HG02852 (cell line): Measurements from ENCODE around the gene BCL11B.

Source experiments
- ATAC-seq: cut with Tn5 transposase; IDR thresholded peaks from one replicate; pipeline ENCODE4 v1.9.1; 2021; ENCODE audit warnings: mild to moderate bottlenecking, moderate library complexity; ENCODE audit not compliant: unreplicated experiment

Gene BCL11B

DNA sequence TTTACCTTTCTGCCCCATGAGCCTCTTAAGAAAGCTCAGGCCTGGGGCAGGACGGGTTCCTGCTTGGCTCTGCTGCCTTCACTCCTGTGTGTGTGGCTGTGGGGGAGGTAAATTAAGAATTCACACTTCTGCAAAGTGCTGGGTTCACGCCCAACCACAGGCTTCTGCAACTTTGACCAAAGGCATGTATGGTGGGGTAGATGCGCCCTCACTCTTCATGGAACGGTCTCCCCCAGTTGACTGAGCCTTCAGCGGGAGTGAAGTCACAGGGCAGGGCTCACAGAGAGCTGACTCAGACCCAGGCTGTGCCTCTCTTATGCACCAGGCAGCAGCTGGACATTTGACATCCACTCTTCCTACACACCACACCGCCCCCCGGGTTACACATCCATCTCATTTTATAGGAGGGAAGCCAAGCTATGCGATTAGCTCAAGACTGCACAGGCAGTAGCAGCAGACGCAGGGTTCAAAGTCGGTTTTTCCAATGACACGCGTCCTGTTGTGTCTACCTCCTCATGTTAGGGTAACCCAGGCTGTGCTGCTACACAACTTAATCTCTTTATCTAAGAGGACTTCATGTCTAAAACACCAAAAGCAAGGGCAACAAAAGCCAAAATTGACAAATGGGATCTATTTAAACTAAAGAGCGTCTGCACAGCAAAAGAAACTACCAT is 15.4 kb upstream of the BCL11B start:
- ATAC-seq, result peak; percentile 75

DNA sequence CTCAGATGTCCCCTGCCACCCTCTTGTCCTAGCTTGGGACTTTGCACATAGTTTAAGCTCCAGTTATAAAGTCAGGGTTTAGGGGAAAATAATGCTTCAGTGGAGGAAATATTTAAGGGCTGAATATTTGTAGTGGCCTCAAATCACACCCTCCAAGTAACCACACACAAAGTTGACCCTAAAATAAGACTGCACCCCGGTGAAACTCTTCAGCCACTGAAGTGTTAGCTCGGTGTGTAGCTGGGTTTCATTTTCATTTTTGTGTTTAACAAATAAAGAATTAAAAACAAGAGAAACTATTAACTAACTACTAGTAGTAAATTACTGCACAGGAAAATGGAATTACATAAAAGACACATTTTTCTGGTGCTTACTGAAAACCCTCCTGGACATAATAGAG is 14.8 kb upstream of the BCL11B start:
- peak; percentile 56 for ATAC-seq

DNA sequence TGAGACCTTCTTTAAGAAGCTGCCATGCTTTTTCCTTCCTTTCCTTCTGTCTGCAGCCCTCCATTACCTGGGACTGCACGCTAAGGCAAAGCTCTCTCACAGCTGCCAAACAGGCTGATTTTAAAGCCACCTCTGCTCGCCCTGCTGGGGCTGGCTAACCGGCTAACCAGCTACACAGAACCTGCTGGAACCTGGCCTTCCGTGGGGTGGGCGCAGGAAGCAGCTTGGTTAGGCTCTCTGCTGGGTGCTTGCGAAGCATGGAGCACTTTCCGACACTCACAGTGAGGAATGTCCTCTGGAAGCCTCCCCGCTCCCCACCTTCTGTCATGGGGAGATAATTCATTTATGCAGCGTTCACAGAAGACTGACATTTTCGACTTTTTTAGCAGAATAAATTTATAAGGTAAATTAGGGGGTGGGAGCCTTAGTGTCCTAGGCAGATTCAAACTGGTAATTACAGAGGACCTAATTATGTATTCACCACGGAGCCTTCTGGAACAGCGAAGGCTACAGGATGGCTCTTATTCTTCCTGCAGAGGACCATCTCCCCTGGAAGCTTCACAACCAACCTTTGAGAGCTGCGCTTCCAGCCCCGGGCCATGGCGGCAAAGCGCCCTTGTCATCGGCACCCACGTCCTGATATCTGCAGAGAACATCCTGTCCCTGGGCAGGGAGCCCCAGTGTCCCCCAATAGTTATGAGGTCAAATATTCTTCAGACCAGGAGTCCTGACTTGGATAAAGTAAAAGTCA is 12.4 kb upstream of the BCL11B start:
- no peak for ATAC-seq

DNA sequence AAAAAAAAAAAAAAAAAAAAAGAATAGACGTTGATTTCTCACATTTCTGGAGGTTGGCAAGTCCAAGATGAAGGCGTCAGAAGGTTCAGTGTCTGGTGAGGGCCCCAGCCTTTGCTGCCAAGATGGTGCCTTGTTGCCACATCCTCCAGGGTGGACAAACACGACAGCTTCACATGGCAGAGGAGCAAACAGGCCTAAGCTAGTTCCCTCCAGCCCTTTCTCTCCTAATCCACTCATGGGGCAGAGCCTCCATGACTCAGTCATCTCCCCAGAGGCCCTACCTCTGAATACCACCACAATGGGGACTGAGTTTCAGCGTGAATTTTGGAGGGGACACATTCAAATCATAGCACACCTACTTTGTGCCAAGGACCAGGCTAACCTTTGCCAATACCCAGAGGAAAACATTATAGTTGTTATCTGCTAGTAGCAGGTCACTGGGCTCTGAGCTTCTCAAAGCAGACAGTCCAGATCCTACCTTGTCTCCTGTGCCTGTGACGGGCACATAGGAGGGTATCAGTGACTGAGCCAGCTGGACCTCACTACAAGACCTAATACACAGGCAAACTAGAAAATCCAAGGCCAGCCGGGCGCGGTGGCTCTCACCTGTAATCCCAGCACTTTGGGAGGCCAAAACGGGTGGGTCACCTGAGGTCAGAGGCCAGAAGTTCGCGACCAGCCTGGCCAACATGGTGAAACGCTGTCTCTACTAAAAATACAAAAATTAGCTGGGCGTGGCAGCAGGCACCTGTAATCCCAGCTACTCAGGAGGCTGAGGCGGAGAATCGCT is 10.5 kb upstream of the BCL11B start:
- ATAC-seq, result no peak

DNA sequence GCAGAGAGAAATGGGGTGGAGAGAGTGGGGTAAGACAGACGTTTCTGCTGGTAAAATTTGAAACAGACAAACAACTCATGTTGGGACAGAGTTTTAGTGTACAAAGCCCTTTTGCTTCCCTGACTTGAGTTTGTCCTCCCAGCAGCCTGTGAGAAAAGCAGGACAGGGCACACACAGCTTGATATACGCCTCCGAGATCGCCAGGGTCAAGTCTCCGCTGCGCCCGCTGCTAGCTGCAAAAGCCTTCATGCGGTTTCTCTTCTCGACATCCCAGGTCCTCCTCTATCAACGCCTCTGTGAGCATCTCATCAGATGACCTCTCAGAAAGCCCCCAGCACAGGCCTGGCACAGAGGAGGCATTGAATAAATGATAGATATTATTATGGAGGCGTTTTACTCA is 9.4 kb upstream of the BCL11B start:
- no peak for ATAC-seq

DNA sequence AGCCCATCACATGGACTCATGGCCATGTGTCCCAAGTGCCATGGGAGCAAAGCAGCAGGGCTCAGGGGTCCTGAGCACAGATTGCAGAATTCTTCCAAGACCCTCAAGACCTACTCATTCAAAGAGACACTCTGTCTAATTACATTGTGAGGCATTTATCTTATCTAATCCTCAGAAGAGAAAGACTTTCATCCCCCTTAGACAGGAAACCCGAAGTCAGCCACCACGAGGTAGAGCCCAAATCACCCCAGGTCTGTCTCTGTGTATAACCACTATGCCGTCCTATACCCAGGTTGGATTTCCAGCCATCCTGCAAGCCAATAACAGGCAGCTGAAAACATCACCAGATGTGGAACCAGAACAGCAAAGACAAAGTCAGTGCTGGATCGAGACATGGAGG is 8.9 kb upstream of the BCL11B start:
- ATAC-seq, result no peak

DNA sequence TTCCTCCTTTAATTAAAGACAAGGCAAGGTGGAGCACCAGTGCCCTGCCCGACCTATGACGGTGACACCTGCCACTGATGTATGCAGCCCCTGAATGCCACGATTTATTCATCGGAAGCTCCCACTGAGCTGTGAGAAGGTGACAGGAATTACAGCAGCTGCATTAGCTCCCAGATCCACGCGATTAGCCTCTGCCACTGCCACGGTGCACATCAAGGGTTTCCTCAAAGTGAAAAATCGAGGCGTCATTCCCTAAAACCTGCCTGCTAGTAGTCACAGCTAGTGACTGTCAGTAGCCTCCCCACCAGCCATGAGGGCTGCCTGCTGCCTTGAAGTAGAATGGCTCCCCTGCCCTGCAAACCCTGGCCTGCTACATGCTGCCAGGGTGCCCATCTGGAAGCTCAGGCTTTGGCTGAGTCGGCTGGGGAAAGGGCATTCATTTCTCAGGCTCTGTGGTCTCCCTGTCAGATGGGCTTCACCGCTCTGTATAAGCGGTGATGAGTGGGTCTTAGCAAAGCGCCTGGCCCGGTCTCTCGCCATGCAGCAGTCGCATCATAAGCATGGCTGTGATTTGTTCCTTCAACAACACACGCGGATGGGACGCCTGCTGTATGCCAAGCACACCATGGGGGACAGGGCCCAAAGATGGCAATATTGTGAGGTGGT is 8.2 kb upstream of the BCL11B start:
- no peak for ATAC-seq

DNA sequence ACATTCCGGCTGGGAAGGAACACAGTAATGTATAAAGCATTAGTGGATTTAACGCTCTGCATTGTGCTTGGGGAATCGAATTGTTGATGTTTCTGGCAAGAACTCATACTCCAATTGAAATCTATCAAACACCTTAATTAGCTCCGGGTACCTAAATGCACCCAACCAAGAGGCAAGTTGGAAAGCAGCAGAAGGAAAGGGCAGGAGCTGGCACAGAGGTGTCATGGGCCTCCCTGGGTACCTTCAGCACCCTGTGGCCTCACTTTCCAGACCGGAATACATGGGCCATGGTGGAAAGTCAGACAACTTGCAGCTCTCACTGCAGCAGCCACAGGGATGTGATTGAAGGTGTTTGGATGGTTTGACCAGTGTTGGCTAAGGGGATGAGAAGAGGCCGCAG is 6.8 kb upstream of the BCL11B start:
- ATAC-seq, result no peak

DNA sequence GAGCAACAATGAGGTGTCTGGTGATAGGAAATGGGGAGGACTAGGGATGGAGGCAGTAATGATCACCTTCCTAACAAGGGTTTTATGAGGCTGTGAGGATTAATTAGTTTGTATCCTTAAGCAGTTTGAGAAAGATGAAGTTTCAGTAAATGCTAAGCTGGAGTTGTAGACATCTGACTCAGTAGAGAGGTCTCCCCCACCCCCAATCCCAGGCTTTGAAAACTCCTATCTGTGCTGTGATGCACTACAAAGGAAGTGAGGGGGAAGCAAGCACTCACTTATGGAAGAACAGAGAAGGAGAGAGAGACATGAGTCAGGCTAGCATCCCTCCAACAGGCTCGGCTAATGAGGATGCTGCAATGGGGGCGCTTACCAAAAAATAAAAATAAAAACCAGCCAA is 5.5 kb upstream of the BCL11B start:
- ATAC-seq, result no peak

DNA sequence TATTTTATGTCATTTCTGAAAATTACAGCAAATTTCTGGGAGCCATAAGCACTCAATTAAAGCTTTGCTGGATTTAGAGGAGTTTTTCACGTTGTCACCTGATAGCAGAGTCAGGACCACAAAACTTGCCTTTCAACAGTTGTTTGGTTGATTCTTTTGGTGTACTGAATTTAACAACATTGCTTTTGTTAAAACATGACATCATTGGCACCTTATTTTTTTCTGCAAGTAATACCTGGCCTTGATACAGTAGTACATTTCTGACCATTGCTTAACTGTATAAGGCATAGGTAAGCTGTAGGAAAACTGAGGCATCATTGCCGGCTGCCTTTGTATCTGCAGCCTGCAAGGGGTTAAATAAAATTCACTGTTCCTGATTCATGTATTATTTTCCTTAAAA is 4.5 kb upstream of the BCL11B start:
- ATAC-seq, result no peak

DNA sequence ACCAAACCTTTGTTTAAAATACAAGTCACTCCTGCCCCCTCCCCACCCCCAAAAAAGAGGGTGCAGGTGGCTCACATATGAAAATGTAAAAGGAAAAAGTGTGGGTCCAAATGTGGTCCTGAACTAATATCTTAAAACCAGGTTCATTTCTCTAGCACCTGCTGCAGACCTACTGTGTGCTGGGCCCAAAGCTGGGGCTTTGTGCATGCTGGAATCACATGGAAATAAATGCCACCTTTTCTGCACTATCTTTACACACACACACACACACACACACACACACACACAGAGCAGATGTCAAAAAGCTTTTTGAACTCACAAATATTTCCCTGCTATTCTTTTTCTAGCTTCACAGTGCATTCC is 3.2 kb upstream of the BCL11B start:
- ATAC-seq, result no peak

DNA sequence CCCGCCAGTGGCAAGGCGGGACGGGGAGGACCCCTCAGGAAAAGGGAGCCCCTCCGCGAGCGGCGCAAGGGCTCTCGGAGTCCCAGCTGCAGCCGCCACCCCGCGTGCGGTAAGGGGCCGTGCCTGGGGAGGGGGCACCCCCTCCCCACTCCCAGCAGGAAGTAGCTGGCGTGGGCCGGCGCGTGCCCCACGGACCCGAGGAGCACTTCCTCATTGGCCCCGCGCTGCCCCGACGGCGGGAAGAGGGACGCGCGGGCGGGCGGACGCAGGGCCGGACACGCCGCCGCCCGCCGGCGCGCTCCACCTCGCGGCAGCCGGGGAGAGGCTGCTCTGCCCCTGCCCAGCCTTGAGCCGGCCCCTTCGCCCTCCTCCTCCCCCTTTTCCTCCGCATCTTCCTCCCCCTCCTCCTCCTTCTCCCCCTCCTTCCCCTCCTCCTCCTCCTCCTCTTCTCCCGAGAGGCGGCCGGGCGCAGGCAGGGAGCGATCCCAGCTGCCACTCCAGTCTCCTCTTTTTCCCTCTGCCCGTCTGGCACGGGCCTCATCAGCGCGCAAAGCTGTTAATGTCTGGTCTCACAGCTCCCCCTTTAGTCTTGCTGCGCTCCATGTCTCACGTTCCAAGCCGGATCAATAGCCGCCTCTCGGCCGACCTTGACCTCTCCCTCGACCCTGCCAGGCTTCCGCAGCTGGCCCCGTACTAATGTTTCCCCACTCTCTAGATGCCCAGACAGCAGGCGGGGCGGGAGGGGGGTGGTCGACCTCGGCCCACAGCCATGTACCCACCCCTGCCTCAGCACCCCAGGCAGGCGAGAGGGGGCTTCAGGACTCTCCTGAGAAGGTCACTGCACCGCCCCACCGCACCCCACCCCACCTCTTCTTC is 2.6 kb upstream of the BCL11B start:
- ATAC-seq, result no peak

DNA sequence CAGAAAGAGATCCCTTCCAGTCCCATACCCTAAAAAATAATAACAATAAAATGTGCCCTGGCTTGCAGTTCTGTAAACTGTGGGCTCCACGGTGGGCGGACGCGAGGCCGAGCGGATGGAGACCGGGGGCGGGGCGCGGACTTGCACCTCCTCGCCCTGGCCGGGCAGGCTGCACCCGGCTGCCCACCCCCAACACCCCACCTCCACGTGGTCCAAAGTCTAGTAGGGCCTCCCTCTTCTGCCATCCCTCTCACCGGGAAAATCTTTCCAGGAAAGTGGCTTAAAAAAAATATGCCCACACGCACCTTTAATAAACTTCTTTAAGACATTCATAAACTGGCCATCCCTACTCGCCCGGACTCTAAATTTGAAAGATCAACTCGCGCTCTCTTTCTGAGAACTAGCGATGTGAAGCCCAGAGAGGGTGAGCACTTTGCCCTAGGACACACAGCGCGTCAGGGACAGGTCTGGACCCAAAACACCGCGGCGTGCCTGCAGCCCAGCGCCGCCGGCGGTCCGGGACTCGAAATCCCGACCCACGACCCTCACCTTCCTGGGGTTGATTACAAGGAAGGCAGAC is 1.9 kb upstream of the BCL11B start:
- ATAC-seq, result no peak

DNA sequence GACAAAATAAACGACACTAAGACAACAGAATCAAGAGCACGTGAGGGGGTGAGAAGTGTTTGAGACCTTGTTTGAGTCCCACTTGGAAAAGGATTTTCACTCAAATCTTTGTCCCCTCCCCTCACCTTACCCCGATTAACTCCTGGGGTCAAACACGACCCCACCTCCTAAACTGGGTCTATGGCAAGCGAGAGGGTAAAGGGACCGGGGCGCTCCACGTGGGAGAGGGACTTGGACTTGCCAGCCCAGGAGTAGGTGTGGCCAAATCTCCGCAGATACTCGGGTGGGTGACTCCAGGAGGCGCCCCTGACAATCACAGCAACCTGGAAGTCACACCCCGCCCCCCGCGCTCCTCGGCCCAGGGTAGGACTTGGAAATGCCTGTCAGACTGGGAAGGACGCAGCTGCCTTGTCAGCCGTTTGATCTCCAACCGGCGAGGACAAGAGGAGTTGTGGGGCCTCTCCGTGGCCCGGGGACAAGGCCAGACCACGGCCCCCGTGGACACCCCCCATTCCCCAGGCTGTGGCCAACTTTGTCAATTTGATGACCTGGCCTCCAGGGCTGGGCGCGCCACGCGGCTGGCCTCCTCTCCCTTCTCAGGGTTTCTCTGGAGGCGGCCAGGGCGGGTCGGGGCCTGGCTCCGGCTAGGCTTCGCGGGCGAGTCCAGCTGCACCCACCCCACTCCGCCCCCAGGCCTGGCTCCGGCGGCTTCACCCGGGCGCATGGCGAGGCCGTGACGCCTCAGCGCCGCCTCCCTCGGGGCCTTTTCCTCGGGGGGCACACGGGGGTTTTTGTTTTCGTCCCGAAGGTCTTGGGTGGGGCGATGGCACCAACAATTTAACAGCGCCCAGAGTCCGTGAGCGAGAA is 1.1 kb upstream of the BCL11B start:
- ATAC-seq, result no peak

DNA sequence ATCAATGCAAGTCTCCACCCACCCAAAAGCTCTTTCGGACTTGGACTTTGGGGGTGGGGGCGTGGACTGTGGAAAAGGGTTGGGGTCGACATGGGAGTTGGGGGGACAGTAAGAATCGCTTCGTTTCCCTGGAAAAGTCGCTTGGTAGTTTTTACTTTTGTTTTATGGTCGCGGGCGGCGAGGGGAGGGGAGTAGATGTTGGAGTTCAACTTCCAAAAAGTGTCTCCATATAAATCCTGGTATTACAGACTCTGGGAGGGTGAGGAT is 568 bp upstream of the BCL11B start:
- no peak for ATAC-seq

DNA sequence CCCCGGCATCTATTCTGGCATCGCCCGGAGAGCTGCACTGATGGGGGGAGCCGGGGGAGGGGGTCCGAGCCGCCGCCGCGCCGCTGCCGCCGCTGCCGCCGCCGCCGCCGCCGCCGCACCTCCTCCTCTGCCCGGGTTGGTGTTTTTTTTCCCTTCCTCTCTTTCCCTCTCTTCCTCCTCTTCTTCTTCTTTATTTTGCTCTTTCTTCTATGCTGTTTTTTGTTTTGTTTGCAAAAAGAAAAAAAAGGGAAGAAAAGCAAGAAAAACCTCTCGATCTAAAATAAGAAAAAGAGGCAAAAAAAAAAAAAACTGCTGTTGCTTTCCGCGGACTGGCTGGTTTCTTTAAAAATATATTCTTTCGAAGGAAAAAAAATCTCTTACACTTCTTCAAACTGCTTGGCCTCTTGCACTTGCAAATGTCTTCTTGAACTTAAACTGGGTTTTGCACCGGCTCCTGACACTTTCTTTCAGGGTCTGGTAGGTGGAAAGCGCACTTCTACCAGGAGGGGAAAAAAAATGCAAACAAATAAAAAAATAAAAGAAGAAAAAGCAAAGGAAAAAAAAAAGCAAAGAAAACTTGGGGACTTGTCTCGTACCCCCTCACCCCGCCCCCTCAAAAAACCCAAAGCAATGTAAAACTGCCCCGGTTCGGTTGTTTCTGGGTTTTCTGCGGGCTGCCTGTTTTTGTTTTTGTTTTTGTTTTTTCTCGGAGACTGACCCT is 616 bp downstream of the BCL11B start:
- ATAC-seq, result no peak

DNA sequence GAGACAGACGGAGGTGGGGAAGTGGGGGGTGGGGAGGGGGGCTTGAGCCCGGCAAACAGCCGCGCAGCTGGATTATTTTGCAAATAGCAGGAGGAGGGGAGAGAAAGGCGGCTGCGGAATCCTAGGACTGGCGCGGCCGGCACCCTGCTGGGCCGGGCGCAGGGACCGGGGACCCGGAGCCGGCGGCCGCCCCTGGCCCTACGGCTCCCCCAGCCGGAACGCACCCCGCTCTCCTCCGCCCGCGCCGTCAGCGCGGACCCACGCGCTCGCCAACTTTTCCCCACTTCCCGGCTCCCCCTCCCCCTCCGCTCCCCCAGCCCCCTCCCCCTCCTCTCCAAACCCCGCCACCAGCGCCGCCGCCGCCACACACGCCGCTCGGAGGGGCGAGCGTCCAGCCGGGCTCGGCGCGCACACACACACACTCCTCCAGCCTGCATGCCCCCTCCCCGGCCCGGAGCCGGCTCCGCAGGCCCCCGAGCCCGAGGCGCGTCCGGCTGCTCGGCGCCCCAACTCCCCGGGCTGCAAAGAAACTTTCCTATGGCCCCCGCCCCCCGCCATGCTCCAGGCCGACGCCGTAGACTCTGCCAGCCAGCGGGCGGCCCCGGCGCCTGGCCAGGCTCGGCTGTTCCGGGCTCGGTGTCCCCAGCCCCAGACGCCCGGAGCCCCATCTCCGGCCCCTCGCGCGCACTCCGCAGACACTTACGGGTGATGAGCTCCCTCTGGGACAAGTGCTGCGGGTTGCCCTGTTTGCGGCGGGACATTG is 1.4 kb downstream of the BCL11B start:
- ATAC-seq, result no peak
